ENCODE data around the gene POP4.

DNA sequence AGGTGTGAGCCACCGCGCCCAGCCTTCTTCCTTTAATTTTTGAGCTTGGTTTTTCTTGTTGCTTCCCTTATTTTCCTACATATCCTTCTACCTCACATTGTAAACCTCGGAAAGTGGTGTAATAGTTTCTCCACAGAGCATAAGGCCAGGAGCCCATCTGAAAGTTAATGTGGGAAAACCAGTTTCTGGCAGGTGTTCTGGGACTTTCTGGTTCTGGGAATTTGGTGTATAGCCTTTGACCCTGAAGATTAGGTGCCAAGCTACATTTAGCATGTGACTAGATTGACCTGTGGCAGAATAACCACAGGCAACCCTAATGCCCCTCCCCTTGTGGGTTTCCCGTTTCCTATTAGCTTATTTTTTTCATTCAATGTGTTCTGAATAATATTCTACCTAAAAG is 8.7 kb downstream of the POP4 start:
- TF ChIP-seq, protein P1, sequence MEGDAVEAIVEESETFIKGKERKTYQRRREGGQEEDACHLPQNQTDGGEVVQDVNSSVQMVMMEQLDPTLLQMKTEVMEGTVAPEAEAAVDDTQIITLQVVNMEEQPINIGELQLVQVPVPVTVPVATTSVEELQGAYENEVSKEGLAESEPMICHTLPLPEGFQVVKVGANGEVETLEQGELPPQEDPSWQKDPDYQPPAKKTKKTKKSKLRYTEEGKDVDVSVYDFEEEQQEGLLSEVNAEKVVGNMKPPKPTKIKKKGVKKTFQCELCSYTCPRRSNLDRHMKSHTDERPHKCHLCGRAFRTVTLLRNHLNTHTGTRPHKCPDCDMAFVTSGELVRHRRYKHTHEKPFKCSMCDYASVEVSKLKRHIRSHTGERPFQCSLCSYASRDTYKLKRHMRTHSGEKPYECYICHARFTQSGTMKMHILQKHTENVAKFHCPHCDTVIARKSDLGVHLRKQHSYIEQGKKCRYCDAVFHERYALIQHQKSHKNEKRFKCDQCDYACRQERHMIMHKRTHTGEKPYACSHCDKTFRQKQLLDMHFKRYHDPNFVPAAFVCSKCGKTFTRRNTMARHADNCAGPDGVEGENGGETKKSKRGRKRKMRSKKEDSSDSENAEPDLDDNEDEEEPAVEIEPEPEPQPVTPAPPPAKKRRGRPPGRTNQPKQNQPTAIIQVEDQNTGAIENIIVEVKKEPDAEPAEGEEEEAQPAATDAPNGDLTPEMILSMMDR (IDR thresholded peaks at IDR 0.05; ENCODE audit: borderline replicate concordance, extremely low read depth, low read length, poor library complexity, severe bottlenecking): no peak
- no peak for TF ChIP-seq EZH2 (IDR thresholded peaks at IDR 0.05; ENCODE audit: borderline replicate concordance, low read depth, low read length, severe bottlenecking)

Measured in DND-41 (cell line).